GM12891 (cell line): ENCODE measurements around the gene DDC.

Experiments
- POLR2A ChIP-seq: IDR thresholded peaks from 2 replicates; pipeline ENCODE4 v1.6.1; 2011; ENCODE audit warnings: low read depth, low read length, control low read depth
- POLR2AphosphoS5 ChIP-seq: IDR thresholded peaks from 2 replicates; pipeline ENCODE4 v1.6.1; 2011; ENCODE audit warnings: low read depth, low read length, control low read depth

DNA sequence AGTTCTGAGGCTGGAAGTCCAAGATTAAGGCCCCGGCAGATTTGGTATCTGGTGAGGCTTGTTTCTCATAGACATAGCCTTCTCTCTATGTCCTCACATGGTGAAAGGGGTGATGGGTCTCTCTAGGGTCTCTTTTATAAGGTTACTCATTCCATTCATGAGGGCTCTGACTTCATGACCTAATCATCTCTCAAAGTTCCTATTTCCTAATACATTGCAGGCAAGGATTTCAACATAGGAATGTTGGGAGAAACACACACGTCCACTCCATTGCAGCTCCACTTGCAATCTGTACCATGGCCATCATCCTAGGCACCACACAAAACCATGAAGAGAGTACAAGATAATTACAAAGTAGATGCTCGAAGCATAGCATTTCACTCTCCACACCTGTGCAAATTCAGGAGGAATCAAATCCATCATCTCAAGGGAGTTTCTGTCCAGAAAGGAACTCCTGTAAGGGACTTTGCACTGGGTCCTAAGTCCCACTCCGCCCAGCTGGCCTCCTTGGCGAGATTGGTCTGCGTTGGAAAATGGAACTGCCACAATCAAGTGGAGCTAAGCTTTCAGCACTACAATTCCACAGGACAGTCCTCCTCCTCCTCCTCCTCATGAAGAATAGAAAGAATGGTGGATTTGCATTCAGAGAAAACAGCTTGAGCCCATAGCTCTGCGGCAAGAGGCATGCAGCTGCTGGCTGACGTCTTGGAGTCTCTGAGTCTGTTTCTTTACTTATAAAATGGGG, 8.8 kb downstream of the DDC start:
- TF ChIP-seq POLR2AphosphoS5: no peak
- no peak for TF ChIP-seq POLR2A
